CD8-positive, alpha-beta memory T cell (primary cell): ENCODE data around the gene C9orf85. TPM values are rescaled to one million over a fixed set of nuclear protein-coding genes. Genes with fewer than 3 reads are reported as not detected.

Source experiments
- CTCF ChIA-PET: fragments of 350-600 bp; sonication (Branson Sonifier 250); formaldehyde crosslinking; loops from one replicate; lab custom pipeline; 2021; ENCODE audit warnings: antibody characterized with exemption; lab: Charles Lee
- POLR2A ChIA-PET: fragments of 350-600 bp; sonication (Branson Sonifier 250); formaldehyde crosslinking; loops from one replicate; lab custom pipeline; 2021; ENCODE audit warnings: antibody characterized with exemption; lab: Charles Lee
- DNase-seq, 5 donors: peaks; one replicate each; pipeline versions ENCODE4 v3.0.0 to v3.0.0-alpha.2; 2020 to 2022; ENCODE audit warnings: mixed read lengths in 1 of 5
- H3K27ac ChIP-seq: one replicate; pipeline ENCODE4 v1.7.0; 2013; ENCODE audit warnings: low read depth, mild to moderate bottlenecking, low read length, moderate library complexity
- H3K27me3 ChIP-seq: 2 replicates; pipeline ENCODE4 v1.7.0; 2013; ENCODE audit warnings: low read length, mild to moderate bottlenecking; ENCODE audit not compliant: insufficient read depth, poor library complexity, severe bottlenecking
- H3K36me3 ChIP-seq: 2 replicates; pipeline ENCODE4 v1.7.0; 2013; ENCODE audit warnings: mild to moderate bottlenecking, low read length, moderate library complexity; ENCODE audit not compliant: insufficient read depth
- H3K4me1 ChIP-seq: 2 replicates; pipeline ENCODE4 v1.7.0; 2013; ENCODE audit warnings: mild to moderate bottlenecking, low read length, moderate library complexity; ENCODE audit not compliant: insufficient read depth
- H3K4me3 ChIP-seq: 2 replicates; pipeline ENCODE4 v1.7.0; 2013; ENCODE audit warnings: mild to moderate bottlenecking, low read length
- H3K9me3 ChIP-seq: 2 replicates; pipeline ENCODE4 v1.7.0; 2013; ENCODE audit warnings: mild to moderate bottlenecking, low read length
- H3K27ac Mint-ChIP-seq, 8 donors: one replicate each; pipeline ENCODE4 v1.8.0; 2020 to 2021; ENCODE audit warnings: mixed read lengths in 8 of 8, mild to moderate bottlenecking in 6 of 8, inconsistent platforms in 3 of 8, moderate library complexity in 3 of 8
- H3K27me3 Mint-ChIP-seq, 2 donors: one replicate each; pipeline ENCODE4 v1.8.0; 2020 to 2021; ENCODE audit warnings: mixed read lengths in 2 of 2, mild to moderate bottlenecking in 1 of 2, moderate library complexity in 1 of 2
- H3K36me3 Mint-ChIP-seq, 3 donors: one replicate each; pipeline ENCODE4 v1.8.0; 2020 to 2021; ENCODE audit warnings: mixed read lengths in 3 of 3, inconsistent platforms in 1 of 3, mild to moderate bottlenecking in 1 of 3
- H3K4me1 Mint-ChIP-seq, 3 donors: one replicate each; pipeline ENCODE4 v1.8.0; 2020 to 2021; ENCODE audit warnings: mixed read lengths in 3 of 3, inconsistent platforms in 1 of 3, mild to moderate bottlenecking in 1 of 3
- H3K4me3 Mint-ChIP-seq, 7 donors: one replicate each; pipeline ENCODE4 v1.8.0; 2020 to 2021; ENCODE audit warnings: mixed read lengths in 7 of 7, mild to moderate bottlenecking in 6 of 7, moderate library complexity in 4 of 7, inconsistent platforms in 2 of 7
- H3K9me3 Mint-ChIP-seq, 5 donors: one replicate each; pipeline ENCODE4 v1.8.0; 2020 to 2022; ENCODE audit warnings: mixed read lengths in 5 of 5, mild to moderate bottlenecking in 3 of 5, moderate library complexity in 2 of 5, inconsistent platforms in 1 of 5
- polyA plus RNA-seq: library from polyadenylated mRNA; unstranded; fragments of 300-500 nt; fragmentation: Illumina TruSeq; gene quantifications from one replicate; pipeline ENCODE4 v1.2.3, GENCODE V29; 2021
- total RNA-seq, 2 experiments: library from RNA; stranded (reverse); gene quantifications; one replicate each; pipeline ENCODE4 v1.2.3, GENCODE V29; 2021

Gene C9orf85
- total and polyA plus RNA-seq, 3 experiments from 2014 or later = 11.4 to 13.5 (median 12.3) TPM

DNA sequence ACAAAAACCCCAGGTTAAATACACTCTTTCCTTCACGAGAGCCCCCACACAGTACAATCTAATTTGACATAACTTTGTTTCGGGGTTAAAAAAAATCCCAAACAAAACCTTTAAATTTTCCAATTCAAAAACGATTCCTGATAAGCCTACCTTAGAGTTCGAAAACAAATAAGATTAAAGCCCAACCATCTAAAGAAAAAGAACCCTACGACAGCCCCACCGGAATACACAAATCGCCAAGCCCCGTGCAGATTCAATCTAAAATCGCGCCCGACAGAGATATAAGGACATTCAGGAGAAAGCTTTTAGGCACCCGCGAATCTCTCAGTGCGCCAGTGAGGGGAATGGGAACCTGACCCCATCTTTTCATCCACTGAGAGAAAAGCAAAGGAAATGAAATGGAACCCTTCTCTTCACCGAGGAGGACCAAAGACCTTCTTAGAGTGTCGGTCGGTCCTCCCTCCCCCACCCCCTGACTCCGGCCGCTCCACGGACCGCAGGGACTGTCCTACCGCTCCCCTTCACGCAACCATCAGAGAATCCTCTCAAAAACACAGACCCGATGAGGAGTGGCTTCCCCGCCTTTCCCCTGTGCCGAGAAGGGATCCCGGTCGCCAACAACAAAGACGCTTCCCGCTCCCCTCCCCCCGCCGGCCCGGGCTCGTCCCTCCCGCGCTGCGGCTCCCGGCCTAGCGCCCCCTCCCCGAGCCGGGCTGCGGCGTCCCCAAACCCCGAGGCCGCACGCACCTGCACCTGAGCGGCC, 1.4 kb upstream of the C9orf85 start:
- Histone ChIP-seq H3K36me3 (no peaks in the 10 kb centered on the region), H3K4me1 (peaks cover 28% of the 10 kb centered on the region), H3K27ac (peak overlapping the region; percentile 74), H3K9me3 (no peaks in the 10 kb centered on the region), H3K27me3 (no peaks in the 10 kb centered on the region), H3K4me3 (peak overlapping the region; percentile 93)
- peak overlapping the region; percentile 97 to 100 (median 100) for H3K4me3 Mint-ChIP-seq
- ChIA-PET CTCF (no interaction called here), POLR2A (interaction anchor here (1.3 kb wide), 2 partner anchors 225 to 455 kb away, joined by 4 to 5 read pairs; partner anchors contain the start of gene ZFAND5)
- H3K36me3 Mint-ChIP-seq = peaks cover 0 to 27% (median 0%) of the 10 kb centered on the region in 3 donors
- peak; percentile 11 to 50 (median 19) for DNase-seq
- no peaks in the 10 kb centered on the region for H3K9me3 Mint-ChIP-seq
- H3K27me3 Mint-ChIP-seq = peaks cover 0 to 2% of the 10 kb centered on the region in 2 donors
- peaks cover 64 to 84% (median 81%) of the 10 kb centered on the region in 3 donors for H3K4me1 Mint-ChIP-seq
- H3K27ac Mint-ChIP-seq = peak overlapping the region; percentile 56 to 90 (median 70)

- Mint-ChIP-seq H3K27me3 (peaks cover 0 to 2% of the 10 kb centered on the region in 2 donors), H3K36me3 (peaks cover 0 to 25% (median 0%) of the 10 kb centered on the region in 3 donors), H3K27ac (peak overlapping the region; percentile 79 to 98 (median 96)), H3K9me3 (no peaks in the 10 kb centered on the region), H3K4me1 (peaks cover 66 to 82% (median 80%) of the 10 kb centered on the region in 3 donors), H3K4me3 (peak overlapping the region; percentile 97 to 100 (median 100))
- no peak for DNase-seq
- H3K9me3 ChIP-seq = no peaks in the 10 kb centered on the region
- H3K4me3 ChIP-seq = peak overlapping the region; percentile 93
- POLR2A ChIA-PET = interaction anchor here (1.3 to 1.4 kb wide), 3 partner anchors 128 to 454 kb away, joined by 4 to 5 read pairs (median 4); partner anchors contain the start of gene ZFAND5
- CTCF ChIA-PET = interaction anchor here (0.9 to 1.9 kb wide), 7 partner anchors 8 to 229 kb away, joined by 3 to 8 read pairs (median 3); no protein-coding TSS in a partner anchor
- peak overlapping the region; percentile 74 for H3K27ac ChIP-seq
- peaks cover 28% of the 10 kb centered on the region for H3K4me1 ChIP-seq
- no peaks in the 10 kb centered on the region for H3K36me3 ChIP-seq
- H3K27me3 ChIP-seq = no peaks in the 10 kb centered on the region
These were observed 784 bp upstream of the C9orf85 start for GRCh38 chr9:71910650-71911060.

DNA sequence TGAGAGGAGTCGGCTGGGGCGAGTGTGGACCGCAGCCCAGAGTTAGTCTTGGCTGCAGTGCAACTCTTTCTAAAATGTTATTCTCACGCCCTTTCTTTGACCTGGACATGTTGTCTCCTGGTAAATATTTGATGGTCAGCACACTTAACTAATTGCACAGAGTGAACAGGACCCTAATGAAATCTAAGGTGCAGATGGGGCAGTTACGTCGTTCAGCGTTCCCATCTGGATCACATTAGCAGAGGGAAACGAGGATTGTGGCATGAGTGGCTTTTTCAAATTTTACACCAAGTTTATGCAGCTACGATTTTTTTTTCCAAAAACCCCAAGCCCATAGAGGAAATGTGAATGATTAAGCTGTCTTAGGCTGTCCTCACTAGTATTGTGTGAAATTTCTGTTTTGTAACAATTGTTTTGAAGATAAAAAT, 483 bp downstream of the C9orf85 start:
- Histone ChIP-seq H3K27ac (peak overlapping the region; percentile 74), H3K4me3 (peak overlapping the region; percentile 93), H3K36me3 (no peaks in the 10 kb centered on the region), H3K27me3 (no peaks in the 10 kb centered on the region), H3K9me3 (no peaks in the 10 kb centered on the region), H3K4me1 (peaks cover 28% of the 10 kb centered on the region)
- no peaks in the 10 kb centered on the region for H3K9me3 Mint-ChIP-seq
- H3K27ac Mint-ChIP-seq = peak overlapping the region in 7 of 8 donors; percentile 87 to 98 (median 96)
- no peak for DNase-seq
- CTCF ChIA-PET = interaction anchor here (1.0 to 1.9 kb wide), 5 partner anchors 10 to 283 kb away, joined by 3 to 5 read pairs (median 3); no protein-coding TSS in a partner anchor
- H3K4me3 Mint-ChIP-seq = peak overlapping the region; percentile 97 to 100 (median 100)
- H3K36me3 Mint-ChIP-seq = peaks cover 0 to 20% (median 0%) of the 10 kb centered on the region in 3 donors
- peaks cover 0 to 2% of the 10 kb centered on the region in 2 donors for H3K27me3 Mint-ChIP-seq
- POLR2A ChIA-PET = interaction anchor here (0.9 to 1.4 kb wide), 4 partner anchors 9 to 144 kb away, joined by 3 to 5 read pairs (median 4); partner anchors contain the start of gene CEMIP2
- H3K4me1 Mint-ChIP-seq = peaks cover 67 to 79% (median 78%) of the 10 kb centered on the region in 3 donors

DNA sequence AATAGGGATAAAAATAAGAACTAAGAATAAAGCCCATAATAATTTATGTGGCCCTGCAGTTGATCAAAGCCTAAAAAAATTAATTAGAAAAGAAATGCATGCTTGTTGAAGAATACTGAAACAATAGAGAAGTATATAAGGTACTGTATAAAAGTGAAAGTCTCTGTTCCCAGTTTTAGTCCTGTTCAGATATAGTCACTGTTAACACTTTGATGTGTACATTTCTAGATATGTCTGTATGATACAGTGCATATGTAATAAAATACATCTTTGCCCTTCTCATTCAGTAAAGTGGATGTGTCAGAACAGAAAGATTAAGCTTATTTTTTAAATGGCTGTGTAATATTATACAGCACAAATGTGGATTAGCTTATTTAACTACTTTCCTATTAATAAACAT, 4.1 kb downstream of the C9orf85 start:
- Mint-ChIP-seq H3K9me3 (no peaks in the 10 kb centered on the region), H3K27ac (no peak overlapping the region), H3K27me3 (peaks cover 0 to 2% of the 10 kb centered on the region in 2 donors), H3K4me3 (no peak overlapping the region), H3K4me1 (peaks cover 58 to 68% (median 64%) of the 10 kb centered on the region in 3 donors), H3K36me3 (peaks cover 0 to 31% (median 2%) of the 10 kb centered on the region in 3 donors)
- H3K4me1 ChIP-seq = peaks cover 14% of the 10 kb centered on the region
- ChIA-PET POLR2A (no interaction called here), CTCF (no interaction called here)
- no peak for DNase-seq
- no peak overlapping the region for H3K27ac ChIP-seq
- no peak overlapping the region for H3K4me3 ChIP-seq
- H3K9me3 ChIP-seq = no peaks in the 10 kb centered on the region
- no peaks in the 10 kb centered on the region for H3K27me3 ChIP-seq
- H3K36me3 ChIP-seq = no peaks in the 10 kb centered on the region

DNA sequence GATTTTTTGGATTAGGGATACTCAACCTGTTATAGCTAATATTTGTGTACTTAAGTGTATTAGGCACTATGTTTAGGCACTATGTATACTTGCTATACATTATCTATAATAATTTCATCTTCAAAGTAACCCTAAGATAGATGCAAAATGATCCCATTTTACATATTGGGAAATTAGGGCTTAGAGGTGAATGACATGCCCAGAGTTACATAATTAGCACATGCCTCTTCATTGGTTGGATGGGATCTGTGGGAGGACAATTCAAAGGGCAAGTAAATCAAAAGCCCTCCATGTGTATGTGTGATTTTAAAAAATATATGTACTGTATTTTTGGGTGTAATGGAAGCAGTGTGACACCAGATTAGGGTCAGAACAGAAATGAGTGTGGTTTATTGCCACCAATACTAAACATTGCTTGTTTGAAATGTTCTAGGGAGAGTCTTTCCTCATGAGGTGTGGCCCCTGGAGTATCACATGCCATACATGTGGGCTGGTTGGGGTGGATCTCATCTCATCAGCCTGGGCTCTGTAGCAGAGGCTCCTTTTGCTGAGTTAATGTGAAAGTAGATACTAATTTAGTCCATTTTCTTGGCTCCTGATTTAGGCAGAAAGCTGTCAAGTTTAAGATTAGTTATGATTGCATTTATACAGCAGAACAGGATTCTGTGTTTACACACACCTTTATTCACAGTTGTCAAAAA, 5.5 kb downstream of the C9orf85 start:
- no peak for DNase-seq
- Histone ChIP-seq H3K4me1 (peaks cover 12% of the 10 kb centered on the region), H3K36me3 (no peaks in the 10 kb centered on the region), H3K27ac (no peak overlapping the region), H3K4me3 (no peak overlapping the region), H3K27me3 (no peaks in the 10 kb centered on the region), H3K9me3 (no peaks in the 10 kb centered on the region)
- H3K9me3 Mint-ChIP-seq = no peaks in the 10 kb centered on the region
- H3K36me3 Mint-ChIP-seq = peaks cover 0 to 31% (median 4%) of the 10 kb centered on the region in 3 donors
- H3K4me3 Mint-ChIP-seq = no peak overlapping the region
- CTCF ChIA-PET = no interaction called here
- H3K27ac Mint-ChIP-seq = peak overlapping the region in 1 of 8 donors; percentile 9
- no peaks in the 10 kb centered on the region for H3K27me3 Mint-ChIP-seq
- H3K4me1 Mint-ChIP-seq = peaks cover 47 to 70% (median 55%) of the 10 kb centered on the region in 3 donors
- POLR2A ChIA-PET = no interaction called here

GRCh38 chr9:71918419-71918818, 7.0 kb downstream of the C9orf85 start:
- CTCF ChIA-PET = no interaction called here
- H3K36me3 ChIP-seq = no peaks in the 10 kb centered on the region
- POLR2A ChIA-PET = no interaction called here
- peak overlapping the region in 2 of 8 donors; percentile 23 to 57 for H3K27ac Mint-ChIP-seq
- H3K36me3 Mint-ChIP-seq = peaks cover 0 to 40% (median 7%) of the 10 kb centered on the region in 3 donors
- H3K4me3 Mint-ChIP-seq = no peak overlapping the region
- no peaks in the 10 kb centered on the region for H3K9me3 Mint-ChIP-seq
- peaks cover 38 to 61% (median 47%) of the 10 kb centered on the region in 3 donors for H3K4me1 Mint-ChIP-seq
- DNase-seq = no peak
- H3K27me3 Mint-ChIP-seq = no peaks in the 10 kb centered on the region
- no peaks in the 10 kb centered on the region for H3K9me3 ChIP-seq
- no peaks in the 10 kb centered on the region for H3K4me1 ChIP-seq
- no peak overlapping the region for H3K27ac ChIP-seq
- H3K4me3 ChIP-seq = no peak overlapping the region
- no peaks in the 10 kb centered on the region for H3K27me3 ChIP-seq

- no peaks in the 10 kb centered on the region for H3K27me3 ChIP-seq
- H3K4me1 Mint-ChIP-seq = peaks cover 28 to 43% (median 30%) of the 10 kb centered on the region in 3 donors
- no peaks in the 10 kb centered on the region for H3K27me3 Mint-ChIP-seq
- no peak overlapping the region for H3K4me3 Mint-ChIP-seq
- no peaks in the 10 kb centered on the region for H3K36me3 ChIP-seq
- no peak overlapping the region for H3K27ac Mint-ChIP-seq
- CTCF ChIA-PET = interaction anchor here (1.2 kb wide), 1 partner anchor 11 kb away, joined by 3 read pairs; no protein-coding TSS in a partner anchor
- peaks cover 0 to 49% (median 9%) of the 10 kb centered on the region in 3 donors for H3K36me3 Mint-ChIP-seq
- no peaks in the 10 kb centered on the region for H3K9me3 Mint-ChIP-seq
- no peaks in the 10 kb centered on the region for H3K4me1 ChIP-seq
- no peak overlapping the region for H3K4me3 ChIP-seq
- H3K27ac ChIP-seq = no peak overlapping the region
- H3K9me3 ChIP-seq = no peaks in the 10 kb centered on the region
- POLR2A ChIA-PET = interaction anchor here (0.6 kb wide), 1 partner anchor 9 kb away, joined by 3 read pairs; no protein-coding TSS in a partner anchor
- DNase-seq = no peak
These were observed 9.2 kb downstream of the C9orf85 start for GRCh38 chr9:71920456-71921189.
